HEK293 (cell line): ENCODE results near the gene FOXRED1.

Experiments used
- CTCF ChIA-PET: fragments of 350-600 bp; formaldehyde crosslinking; extraction: SDS; loops from one replicate; lab custom pipeline; 2021; ENCODE audit warnings: antibody characterized with exemption; lab: Yijun Ruan, JAX
- POLR2A ChIA-PET: fragments of 300-600 bp; formaldehyde crosslinking; extraction: SDS; loops from one replicate; lab custom pipeline; 2020; ENCODE audit warnings: antibody characterized with exemption, inconsistent platforms; lab: Yijun Ruan, JAX
- H3K27ac ChIP-seq: fragments of 200-500 bp; sonication (Bioruptor generic); 2 replicates; pipeline ENCODE4 v1.5.1; 2014; ENCODE audit warnings: low read depth, low read length, control low read depth, inconsistent platforms; ENCODE audit errors: extremely low read depth
- H3K36me3 ChIP-seq, 2 experiments: fragments of 200-500 bp in 1 of 2; sonication (Bioruptor generic) in 1 of 2; 1 replicate in 1 of 2; 2 replicates in 1 of 2; pipeline ENCODE4 v1.5.1; 2014 to 2017; ENCODE audit warnings: inconsistent platforms in 2 of 2, low read length in 2 of 2; ENCODE audit not compliant: control insufficient read depth in 2 of 2, insufficient read depth in 1 of 2
- H3K4me1 ChIP-seq: fragments of 200-500 bp; sonication (Bioruptor generic); 2 replicates; pipeline ENCODE4 v1.5.1; 2014; ENCODE audit warnings: mild to moderate bottlenecking, low read length, inconsistent platforms; ENCODE audit not compliant: control insufficient read depth, insufficient read depth
- H3K4me3 ChIP-seq: 2 replicates; pipeline ENCODE4 v1.5.1; 2011; ENCODE audit warnings: low read depth, mild to moderate bottlenecking, control low read depth, low read length, moderate library complexity
- H3K9me3 ChIP-seq: fragments of 200-500 bp; sonication (Bioruptor generic); 2 replicates; pipeline ENCODE4 v1.5.1; 2014; ENCODE audit warnings: low read depth, low read length, inconsistent platforms; ENCODE audit not compliant: control insufficient read depth, insufficient read depth
- BCL11A ChIP-seq: fragments of 450-650 bp; formaldehyde crosslinking; IDR thresholded peaks from 2 replicates; pipeline ENCODE4 v1.5.1; 2016; ENCODE audit warnings: low read depth, missing biosample characterization, missing genetic modification characterization
- BCL11B ChIP-seq: fragments of 450-650 bp; formaldehyde crosslinking; IDR thresholded peaks from 2 replicates; pipeline ENCODE4 v1.5.1; 2016; ENCODE audit warnings: low read depth, missing biosample characterization, missing genetic modification characterization
- WT1 ChIP-seq: fragments of 450-650 bp; formaldehyde crosslinking; IDR thresholded peaks from 2 replicates; pipeline ENCODE4 v1.5.1; 2016; ENCODE audit warnings: missing biosample characterization, missing genetic modification characterization
- ZBTB20 ChIP-seq: fragments of 450-650 bp; formaldehyde crosslinking; IDR thresholded peaks from 2 replicates; pipeline ENCODE4 v1.5.1; 2016; ENCODE audit warnings: missing biosample characterization, missing genetic modification characterization
- ZNF266 ChIP-seq: fragments of 450-650 bp; formaldehyde crosslinking; IDR thresholded peaks from 2 replicates; pipeline ENCODE4 v1.5.1; 2016; ENCODE audit warnings: missing biosample characterization, missing genetic modification characterization, low read depth
- ZNF274 ChIP-seq, 2 experiments: fragments of 200-500 bp in 1 of 2; fragments of 450-650 bp in 1 of 2; sonication (Bioruptor generic) in 1 of 2; formaldehyde crosslinking in 1 of 2; IDR thresholded peaks; 2 replicates each; pipeline versions ENCODE4 v1.5.1 to v1.6.1; 2014 to 2016; ENCODE audit warnings: borderline replicate concordance in 1 of 2, inconsistent platforms in 1 of 2, low read length in 1 of 2, missing biosample characterization in 1 of 2, missing genetic modification characterization in 1 of 2
- ZNF350 ChIP-seq: fragments of 450-650 bp; formaldehyde crosslinking; IDR thresholded peaks from 2 replicates; pipeline ENCODE4 v1.5.0; 2017; ENCODE audit warnings: missing biosample characterization, mild to moderate bottlenecking, missing genetic modification characterization
- ZNF354C ChIP-seq: fragments of 450-650 bp; formaldehyde crosslinking; IDR thresholded peaks from 2 replicates; pipeline ENCODE4 v1.5.1; 2016; ENCODE audit warnings: missing biosample characterization, missing genetic modification characterization, low read depth, borderline replicate concordance
- ZNF501 ChIP-seq: fragments of 450-650 bp; formaldehyde crosslinking; IDR thresholded peaks from 2 replicates; pipeline ENCODE4 v1.5.1; 2016; ENCODE audit warnings: missing biosample characterization, missing genetic modification characterization
- ZNF514 ChIP-seq: fragments of 450-650 bp; formaldehyde crosslinking; IDR thresholded peaks from 2 replicates; pipeline ENCODE4 v1.5.1; 2016; ENCODE audit warnings: missing biosample characterization, missing genetic modification characterization
- ZNF561 ChIP-seq: fragments of 450-650 bp; IDR thresholded peaks from 2 replicates; pipeline ENCODE4 v1.5.1; 2018; ENCODE audit warnings: missing biosample characterization, missing genetic modification characterization, borderline replicate concordance
- ZNF596 ChIP-seq: fragments of 450-650 bp; IDR thresholded peaks from 2 replicates; pipeline ENCODE4 v1.5.0; 2018; ENCODE audit warnings: missing biosample characterization, mild to moderate bottlenecking, missing genetic modification characterization, moderate library complexity
- ZNF785 ChIP-seq: fragments of 450-650 bp; formaldehyde crosslinking; IDR thresholded peaks from 2 replicates; pipeline ENCODE4 v1.5.1; 2016; ENCODE audit warnings: missing biosample characterization, missing genetic modification characterization
- TF ChIP-seq, protein P1 (sequence below): fragments of 450-650 bp; formaldehyde crosslinking; IDR thresholded peaks from 2 replicates; pipeline ENCODE4 v1.5.1; 2016; ENCODE audit warnings: missing biosample characterization, missing genetic modification characterization, borderline replicate concordance
- TF ChIP-seq, protein P2 (sequence below): fragments of 450-650 bp; formaldehyde crosslinking; IDR thresholded peaks from 2 replicates; pipeline ENCODE4 v1.5.1; 2016; ENCODE audit warnings: missing biosample characterization, missing genetic modification characterization
- TF ChIP-seq, protein P3 (sequence below): fragments of 450-650 bp; formaldehyde crosslinking; IDR thresholded peaks from 2 replicates; pipeline ENCODE4 v1.5.1; 2016; ENCODE audit warnings: missing biosample characterization, missing genetic modification characterization
- TF ChIP-seq, protein P4 (sequence below): fragments of 450-650 bp; formaldehyde crosslinking; IDR thresholded peaks from 2 replicates; pipeline ENCODE4 v1.5.1; 2016; ENCODE audit warnings: missing biosample characterization, missing genetic modification characterization
- TF ChIP-seq, protein P5 (sequence below): fragments of 450-650 bp; formaldehyde crosslinking; IDR thresholded peaks from 2 replicates; pipeline ENCODE4 v1.5.1; 2016; ENCODE audit warnings: missing biosample characterization, missing genetic modification characterization
- TF ChIP-seq, protein P6 (sequence below): fragments of 450-650 bp; formaldehyde crosslinking; IDR thresholded peaks from 2 replicates; pipeline ENCODE4 v1.5.1; 2016; ENCODE audit warnings: missing biosample characterization, missing genetic modification characterization

Gene FOXRED1

DNA sequence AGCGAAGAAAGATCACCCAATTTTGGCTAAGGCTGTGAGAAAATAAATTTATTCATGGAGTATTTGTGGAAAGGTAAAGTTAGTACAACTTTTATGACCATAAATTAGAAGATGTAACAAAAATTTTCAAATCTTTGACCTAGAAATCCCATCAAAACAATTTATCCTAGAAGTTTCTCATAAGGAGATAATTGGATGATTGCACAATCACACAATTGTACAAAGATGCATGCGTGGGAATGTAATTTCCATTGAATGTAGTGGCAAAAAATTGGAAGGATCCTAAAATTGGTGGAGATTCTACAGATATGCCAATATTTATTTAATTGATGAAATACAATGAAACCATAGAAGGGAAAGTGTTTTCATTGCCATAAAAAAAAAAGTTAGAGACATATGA lies 11.8 kb upstream of the FOXRED1 start:
- Histone ChIP-seq H3K4me3 (no peak overlapping the region), H3K36me3 (peaks cover 5 to 73% of the 10 kb centered on the region in 2 experiments; a peak in 2 of 3 replicates), H3K27ac (no peak overlapping the region), H3K4me1 (no peaks in the 10 kb centered on the region), H3K9me3 (no peaks in the 10 kb centered on the region)
- ChIA-PET POLR2A (no interaction called here), CTCF (no interaction called here)
- no peak for TF ChIP-seq ZNF561 (tag by site-specific recombination)
- TF ChIP-seq, protein P1, sequence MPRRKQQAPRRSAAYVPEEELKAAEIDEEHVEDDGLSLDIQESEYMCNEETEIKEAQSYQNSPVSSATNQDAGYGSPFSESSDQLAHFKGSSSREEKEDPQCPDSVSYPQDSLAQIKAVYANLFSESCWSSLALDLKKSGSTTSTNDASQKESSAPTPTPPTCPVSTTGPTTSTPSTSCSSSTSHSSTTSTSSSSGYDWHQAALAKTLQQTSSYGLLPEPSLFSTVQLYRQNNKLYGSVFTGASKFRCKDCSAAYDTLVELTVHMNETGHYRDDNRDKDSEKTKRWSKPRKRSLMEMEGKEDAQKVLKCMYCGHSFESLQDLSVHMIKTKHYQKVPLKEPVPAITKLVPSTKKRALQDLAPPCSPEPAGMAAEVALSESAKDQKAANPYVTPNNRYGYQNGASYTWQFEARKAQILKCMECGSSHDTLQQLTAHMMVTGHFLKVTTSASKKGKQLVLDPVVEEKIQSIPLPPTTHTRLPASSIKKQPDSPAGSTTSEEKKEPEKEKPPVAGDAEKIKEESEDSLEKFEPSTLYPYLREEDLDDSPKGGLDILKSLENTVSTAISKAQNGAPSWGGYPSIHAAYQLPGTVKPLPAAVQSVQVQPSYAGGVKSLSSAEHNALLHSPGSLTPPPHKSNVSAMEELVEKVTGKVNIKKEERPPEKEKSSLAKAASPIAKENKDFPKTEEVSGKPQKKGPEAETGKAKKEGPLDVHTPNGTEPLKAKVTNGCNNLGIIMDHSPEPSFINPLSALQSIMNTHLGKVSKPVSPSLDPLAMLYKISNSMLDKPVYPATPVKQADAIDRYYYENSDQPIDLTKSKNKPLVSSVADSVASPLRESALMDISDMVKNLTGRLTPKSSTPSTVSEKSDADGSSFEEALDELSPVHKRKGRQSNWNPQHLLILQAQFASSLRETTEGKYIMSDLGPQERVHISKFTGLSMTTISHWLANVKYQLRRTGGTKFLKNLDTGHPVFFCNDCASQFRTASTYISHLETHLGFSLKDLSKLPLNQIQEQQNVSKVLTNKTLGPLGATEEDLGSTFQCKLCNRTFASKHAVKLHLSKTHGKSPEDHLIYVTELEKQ (tag by site-specific recombination), result no peak
- TF ChIP-seq, protein P2, sequence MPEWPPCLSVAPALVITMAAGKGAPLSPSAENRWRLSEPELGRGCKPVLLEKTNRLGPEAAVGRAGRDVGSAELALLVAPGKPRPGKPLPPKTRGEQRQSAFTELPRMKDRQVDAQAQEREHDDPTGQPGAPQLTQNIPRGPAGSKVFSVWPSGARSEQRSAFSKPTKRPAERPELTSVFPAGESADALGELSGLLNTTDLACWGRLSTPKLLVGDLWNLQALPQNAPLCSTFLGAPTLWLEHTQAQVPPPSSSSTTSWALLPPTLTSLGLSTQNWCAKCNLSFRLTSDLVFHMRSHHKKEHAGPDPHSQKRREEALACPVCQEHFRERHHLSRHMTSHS (tag by site-specific recombination), result no peak
- no peak for TF ChIP-seq ZNF514 (tag by site-specific recombination)
- TF ChIP-seq BCL11A, result no peak
- TF ChIP-seq WT1 (tag by site-specific recombination), result no peak
- no peak for TF ChIP-seq BCL11B
- TF ChIP-seq ZNF785 (tag by site-specific recombination), result no peak
- TF ChIP-seq, protein P3, sequence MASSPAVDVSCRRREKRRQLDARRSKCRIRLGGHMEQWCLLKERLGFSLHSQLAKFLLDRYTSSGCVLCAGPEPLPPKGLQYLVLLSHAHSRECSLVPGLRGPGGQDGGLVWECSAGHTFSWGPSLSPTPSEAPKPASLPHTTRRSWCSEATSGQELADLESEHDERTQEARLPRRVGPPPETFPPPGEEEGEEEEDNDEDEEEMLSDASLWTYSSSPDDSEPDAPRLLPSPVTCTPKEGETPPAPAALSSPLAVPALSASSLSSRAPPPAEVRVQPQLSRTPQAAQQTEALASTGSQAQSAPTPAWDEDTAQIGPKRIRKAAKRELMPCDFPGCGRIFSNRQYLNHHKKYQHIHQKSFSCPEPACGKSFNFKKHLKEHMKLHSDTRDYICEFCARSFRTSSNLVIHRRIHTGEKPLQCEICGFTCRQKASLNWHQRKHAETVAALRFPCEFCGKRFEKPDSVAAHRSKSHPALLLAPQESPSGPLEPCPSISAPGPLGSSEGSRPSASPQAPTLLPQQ (tag by site-specific recombination), result no peak
- TF ChIP-seq, protein P4, sequence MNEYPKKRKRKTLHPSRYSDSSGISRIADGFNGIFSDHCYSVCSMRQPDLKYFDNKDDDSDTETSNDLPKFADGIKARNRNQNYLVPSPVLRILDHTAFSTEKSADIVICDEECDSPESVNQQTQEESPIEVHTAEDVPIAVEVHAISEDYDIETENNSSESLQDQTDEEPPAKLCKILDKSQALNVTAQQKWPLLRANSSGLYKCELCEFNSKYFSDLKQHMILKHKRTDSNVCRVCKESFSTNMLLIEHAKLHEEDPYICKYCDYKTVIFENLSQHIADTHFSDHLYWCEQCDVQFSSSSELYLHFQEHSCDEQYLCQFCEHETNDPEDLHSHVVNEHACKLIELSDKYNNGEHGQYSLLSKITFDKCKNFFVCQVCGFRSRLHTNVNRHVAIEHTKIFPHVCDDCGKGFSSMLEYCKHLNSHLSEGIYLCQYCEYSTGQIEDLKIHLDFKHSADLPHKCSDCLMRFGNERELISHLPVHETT, result no peak
- TF ChIP-seq ZNF501 (tag by site-specific recombination), result no peak

DNA sequence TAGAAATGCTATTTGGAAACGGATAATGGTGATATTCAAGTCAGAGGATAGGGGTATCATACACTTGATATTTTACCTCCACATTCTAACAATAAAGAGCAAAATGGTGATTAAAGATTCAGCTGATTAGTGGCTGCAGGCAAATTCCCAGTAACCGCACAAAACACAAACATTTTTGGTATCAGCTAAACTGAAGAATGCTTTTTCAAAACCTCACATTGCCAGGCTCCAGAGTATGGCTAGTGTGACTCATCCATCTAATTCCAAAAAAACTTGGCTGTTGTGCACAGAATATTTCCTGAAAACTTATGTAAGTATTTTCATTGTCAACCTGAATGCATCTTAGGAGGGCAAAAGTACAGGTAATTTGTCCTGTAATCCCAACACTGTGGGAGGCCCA lies 11.2 kb upstream of the FOXRED1 start:
- POLR2A ChIA-PET, result interaction anchor here (1.1 kb wide), 1 partner anchor 14 kb away, joined by 4 read pairs; no protein-coding TSS in a partner anchor
- Histone ChIP-seq H3K4me1 (no peaks in the 10 kb centered on the region), H3K27ac (no peak overlapping the region), H3K36me3 (peaks cover 5 to 76% of the 10 kb centered on the region in 2 experiments; a peak in 2 of 3 replicates), H3K9me3 (no peaks in the 10 kb centered on the region), H3K4me3 (no peak overlapping the region)
- TF ChIP-seq ZNF596 (tag by site-specific recombination), result no peak
- TF ChIP-seq, protein P4, result no peak
- TF ChIP-seq ZNF354C (tag by site-specific recombination), result no peak
- no peak for TF ChIP-seq ZBTB20 (tag by site-specific recombination)
- no peak for TF ChIP-seq ZNF350 (tag by site-specific recombination)
- TF ChIP-seq ZNF266, result no peak
- TF ChIP-seq, protein P5, sequence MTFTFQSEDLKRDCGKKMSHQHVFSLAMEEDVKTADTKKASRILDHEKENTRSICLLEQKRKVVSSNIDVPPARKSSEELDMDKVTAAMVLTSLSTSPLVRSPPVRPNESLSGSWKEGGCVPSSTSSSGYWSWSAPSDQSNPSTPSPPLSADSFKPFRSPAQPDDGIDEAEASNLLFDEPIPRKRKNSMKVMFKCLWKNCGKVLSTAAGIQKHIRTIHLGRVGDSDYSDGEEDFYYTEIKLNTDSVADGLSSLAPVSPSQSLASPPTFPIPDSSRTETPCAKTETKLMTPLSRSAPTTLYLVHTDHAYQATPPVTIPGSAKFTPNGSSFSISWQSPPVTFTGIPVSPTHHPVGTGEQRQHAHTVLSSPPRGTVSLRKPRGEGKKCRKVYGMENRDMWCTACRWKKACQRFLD (tag by site-specific recombination), result no peak
- TF ChIP-seq ZNF274 (IDR thresholded peaks at IDR 0.05; ENCODE audit: low read length), result no peak
- TF ChIP-seq ZNF274 (tag by site-specific recombination; IDR thresholded peaks at IDR 0.05; ENCODE audit: borderline replicate concordance), result no peak
- TF ChIP-seq, protein P6, sequence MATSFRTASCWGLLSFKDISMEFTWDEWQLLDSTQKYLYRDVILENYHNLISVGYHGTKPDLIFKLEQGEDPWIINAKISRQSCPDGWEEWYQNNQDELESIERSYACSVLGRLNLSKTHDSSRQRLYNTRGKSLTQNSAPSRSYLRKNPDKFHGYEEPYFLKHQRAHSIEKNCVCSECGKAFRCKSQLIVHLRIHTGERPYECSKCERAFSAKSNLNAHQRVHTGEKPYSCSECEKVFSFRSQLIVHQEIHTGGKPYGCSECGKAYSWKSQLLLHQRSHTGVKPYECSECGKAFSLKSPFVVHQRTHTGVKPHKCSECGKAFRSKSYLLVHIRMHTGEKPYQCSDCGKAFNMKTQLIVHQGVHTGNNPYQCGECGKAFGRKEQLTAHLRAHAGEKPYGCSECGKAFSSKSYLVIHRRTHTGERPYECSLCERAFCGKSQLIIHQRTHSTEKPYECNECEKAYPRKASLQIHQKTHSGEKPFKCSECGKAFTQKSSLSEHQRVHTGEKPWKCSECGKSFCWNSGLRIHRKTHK (tag by site-specific recombination), result no peak
- CTCF ChIA-PET, result interaction anchor here (0.6 kb wide), 1 partner anchor 336 kb away, joined by 3 read pairs; no protein-coding TSS in a partner anchor
